Embryonic facial prominence (tissue), 1 donor: Measurements from ENCODE around the gene SH2D3C.

ENCODE experiments used
- DNase-seq: peaks from one replicate; pipeline ENCODE4 v3.0.0-alpha.2; 2016; ENCODE audit errors: extremely low spot score

Gene SH2D3C

DNA sequence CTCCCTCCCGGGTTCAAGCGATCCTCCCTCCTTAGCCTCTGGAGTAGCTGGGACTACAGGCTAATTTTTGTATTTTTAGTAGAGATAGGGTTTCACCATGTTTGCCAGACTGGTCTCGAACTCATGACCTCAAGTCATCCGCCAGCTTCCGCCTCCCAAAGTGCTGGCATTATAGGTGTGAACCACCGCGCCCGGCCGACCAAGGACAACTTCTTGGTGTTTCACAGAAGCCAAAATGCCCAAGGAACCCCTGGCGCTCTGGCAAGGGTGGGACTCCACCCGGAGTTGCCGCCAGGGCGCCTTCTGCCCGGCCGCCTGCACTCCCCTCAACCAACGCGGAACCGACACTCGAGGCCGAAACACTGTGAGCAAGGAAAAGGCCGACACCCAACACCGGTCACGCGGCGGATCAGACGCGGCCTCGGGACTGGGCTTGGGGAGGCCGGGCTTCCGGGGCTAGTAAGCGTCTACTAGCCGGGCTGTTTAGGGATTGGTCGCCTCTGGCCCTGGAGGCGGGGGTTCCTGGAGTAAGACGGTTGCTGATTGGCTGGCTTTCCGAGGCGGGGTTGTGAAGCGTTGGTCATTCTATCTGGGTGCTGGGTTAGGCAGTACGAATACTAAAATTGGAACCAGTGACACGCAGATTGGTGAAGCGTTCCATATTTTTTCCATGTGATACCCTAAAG lies 79.3 kb downstream of the SH2D3C start:
- DNase-seq, result peak; percentile 92

DNA sequence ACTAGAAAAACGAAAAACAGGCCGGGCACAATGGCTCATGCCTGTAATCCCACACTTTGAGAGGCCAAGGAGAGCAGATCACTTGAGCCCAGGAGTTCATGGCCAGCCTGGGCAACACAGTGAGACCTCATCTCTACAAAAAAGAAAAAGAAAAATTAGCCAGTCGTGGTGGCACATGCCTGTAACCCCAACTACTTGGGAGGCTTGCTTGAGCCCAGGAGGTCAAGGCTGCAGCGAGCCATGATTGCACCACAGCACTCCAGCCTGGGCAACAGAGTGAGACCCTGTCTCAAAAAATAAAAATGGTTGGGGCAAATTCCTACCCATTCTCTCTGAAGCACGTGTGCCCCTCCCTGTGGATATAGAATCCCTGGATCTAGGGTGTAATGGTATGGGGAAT lies 80.1 kb downstream of the SH2D3C start:
- DNase-seq, result no peak

DNA sequence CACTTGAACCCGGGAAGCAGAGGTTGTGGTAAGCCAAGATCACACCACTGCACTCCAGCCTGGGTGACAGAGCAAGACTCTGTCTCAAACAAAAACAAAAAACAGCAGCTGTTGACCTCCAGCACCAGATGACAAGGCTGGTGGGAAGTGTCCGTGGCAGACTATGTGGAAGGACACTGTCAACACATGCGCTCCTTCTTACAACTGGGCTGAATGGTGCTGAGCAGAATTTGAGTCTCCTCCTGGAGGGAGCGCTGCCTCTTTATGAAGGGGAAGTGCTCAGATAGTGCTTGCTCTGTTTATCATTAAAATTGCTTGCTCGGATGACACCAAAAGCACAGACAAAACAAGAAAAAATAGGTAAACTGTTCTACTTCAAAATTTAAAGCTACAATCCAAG lies 80.9 kb downstream of the SH2D3C start:
- no peak for DNase-seq

GRCh38 chr9:127694890-127695720 lies 83.4 kb downstream of the SH2D3C start:
- DNase-seq, result no peak

DNA sequence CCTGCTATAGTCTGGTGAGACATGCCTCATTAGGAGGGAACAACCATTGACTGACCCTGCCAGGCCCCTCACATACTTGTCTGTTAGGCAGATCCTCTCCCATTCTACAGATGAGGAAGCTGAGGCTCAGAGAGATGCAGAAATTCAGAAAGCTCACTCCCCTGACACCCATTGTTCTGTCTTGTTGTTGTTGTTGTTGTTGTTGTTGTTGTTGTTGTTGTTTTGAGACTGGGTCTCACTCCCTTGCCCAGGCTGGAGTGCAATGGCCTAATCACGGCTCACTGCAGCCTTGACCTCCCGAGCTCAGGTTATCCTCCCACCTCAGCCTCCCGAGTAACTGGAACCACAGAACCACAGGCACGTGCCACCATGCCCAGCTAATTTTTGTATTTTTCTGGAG lies 84.8 kb downstream of the SH2D3C start:
- no peak for DNase-seq

- DNase-seq, result no peak
These were observed 85.3 kb downstream of the SH2D3C start for GRCh38 chr9:127693143-127693542.

DNA sequence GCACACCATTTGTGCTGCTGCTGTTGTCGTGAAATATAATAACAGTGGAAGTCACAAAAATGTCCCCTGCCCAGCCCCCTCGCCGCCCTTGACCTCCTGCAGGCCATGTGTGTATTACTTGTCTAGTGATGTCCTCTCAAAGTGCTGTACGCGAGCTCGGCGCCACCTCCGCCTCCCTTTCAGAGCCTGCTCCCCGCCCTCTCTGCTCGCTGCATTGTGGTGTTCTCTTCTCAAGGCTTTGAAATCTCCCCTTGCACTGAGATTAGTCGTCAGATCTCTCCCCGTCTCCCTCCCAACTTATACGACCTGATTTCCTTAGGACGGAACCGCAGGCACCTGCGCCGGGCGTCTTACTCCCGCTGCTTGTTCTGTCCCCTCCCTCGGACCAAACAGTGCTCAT lies 86.4 kb downstream of the SH2D3C start:
- no peak for DNase-seq

DNA sequence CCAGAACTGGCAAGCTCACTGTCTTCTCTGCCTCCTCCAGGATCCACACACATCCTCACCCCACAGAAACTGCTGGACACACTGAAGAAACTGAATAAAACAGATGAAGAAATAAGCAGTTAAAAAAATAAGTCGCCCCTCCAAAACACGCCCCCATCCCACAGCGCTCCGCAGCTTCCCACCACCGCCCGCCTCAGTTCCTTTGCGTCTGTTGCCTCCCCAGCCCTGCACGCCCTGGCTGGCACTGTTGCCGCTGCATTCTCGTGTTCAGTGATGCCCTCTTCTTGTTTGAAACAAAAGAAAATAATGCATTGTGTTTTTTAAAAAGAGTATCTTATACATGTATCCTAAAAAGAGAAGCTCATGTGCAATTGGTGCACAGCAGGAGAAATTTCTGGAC lies 87.7 kb downstream of the SH2D3C start:
- DNase-seq, result no peak

DNA sequence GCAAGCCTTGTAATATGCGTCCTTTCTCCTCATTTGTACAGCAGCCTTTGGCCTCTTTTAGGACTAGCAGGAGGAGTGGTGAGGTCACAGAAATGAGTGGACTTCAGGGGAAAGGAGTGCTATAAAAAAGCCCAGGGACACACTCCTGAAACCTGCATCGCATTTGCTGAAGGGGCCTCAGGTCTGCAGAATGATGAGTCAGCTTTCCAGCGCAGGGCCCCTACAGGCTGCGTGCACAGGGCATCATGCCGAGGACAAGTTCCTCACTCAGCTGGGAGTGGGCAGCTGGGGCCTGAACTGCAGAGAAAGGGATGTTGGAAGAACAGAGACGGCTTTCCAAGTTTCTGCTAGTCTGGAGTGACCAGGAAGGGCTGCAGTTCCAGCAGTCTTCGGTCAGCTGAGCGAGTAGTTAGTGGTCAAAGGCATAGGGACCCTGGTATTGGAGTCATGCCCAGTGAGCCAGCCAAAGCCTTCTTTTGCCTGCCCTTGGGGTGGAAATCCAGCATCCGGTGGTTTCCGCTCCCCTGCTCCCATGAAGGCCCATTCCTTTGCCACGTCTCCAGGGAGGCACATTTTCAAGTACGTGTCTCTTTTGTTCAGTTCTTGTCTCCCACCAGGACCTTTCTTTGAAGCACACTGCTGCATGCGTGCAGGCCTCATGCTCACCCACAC lies 89.0 kb downstream of the SH2D3C start:
- DNase-seq, result no peak
